Lower leg skin (tissue), 3 donors: ENCODE measurements around the gene AGMO.

Source experiments
- POLR2A ChIP-seq, 2 donors: fragments of 450-650 bp; IDR thresholded peaks; one replicate each; pipeline ENCODE4 v1.6.1; 2016 to 2017; ENCODE audit warnings: antibody characterized with exemption in 2 of 2, mild to moderate bottlenecking in 1 of 2, moderate library complexity in 1 of 2
- TF ChIP-seq, protein P1 (sequence below), 3 donors: fragments of 450-650 bp; IDR thresholded peaks; one replicate each; pipeline ENCODE4 v1.5.1; 2016; ENCODE audit warnings: antibody characterized with exemption in 3 of 3, mild to moderate bottlenecking in 3 of 3, moderate library complexity in 2 of 3

DNA sequence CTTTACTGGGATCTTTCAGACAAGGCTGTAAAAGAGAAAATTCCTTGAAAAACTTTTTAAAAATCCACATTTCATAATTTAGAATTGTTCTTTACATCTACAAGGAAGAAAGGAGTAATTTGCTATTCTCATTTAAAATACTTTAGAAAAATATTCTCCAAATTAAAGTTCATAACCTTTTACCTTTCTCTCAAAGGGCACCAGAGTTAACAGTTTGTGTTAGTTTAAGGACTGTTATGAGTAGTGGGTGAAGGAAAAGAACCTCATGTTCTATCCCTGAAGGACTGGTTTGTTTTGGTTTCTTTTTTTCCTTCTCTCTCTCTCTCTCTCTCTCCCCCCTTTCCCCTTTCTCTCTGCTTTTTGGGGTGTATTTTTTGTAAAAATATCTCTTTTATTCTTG is 4.1 kb downstream of the AGMO start:
- TF ChIP-seq, protein P1, sequence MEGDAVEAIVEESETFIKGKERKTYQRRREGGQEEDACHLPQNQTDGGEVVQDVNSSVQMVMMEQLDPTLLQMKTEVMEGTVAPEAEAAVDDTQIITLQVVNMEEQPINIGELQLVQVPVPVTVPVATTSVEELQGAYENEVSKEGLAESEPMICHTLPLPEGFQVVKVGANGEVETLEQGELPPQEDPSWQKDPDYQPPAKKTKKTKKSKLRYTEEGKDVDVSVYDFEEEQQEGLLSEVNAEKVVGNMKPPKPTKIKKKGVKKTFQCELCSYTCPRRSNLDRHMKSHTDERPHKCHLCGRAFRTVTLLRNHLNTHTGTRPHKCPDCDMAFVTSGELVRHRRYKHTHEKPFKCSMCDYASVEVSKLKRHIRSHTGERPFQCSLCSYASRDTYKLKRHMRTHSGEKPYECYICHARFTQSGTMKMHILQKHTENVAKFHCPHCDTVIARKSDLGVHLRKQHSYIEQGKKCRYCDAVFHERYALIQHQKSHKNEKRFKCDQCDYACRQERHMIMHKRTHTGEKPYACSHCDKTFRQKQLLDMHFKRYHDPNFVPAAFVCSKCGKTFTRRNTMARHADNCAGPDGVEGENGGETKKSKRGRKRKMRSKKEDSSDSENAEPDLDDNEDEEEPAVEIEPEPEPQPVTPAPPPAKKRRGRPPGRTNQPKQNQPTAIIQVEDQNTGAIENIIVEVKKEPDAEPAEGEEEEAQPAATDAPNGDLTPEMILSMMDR (IDR thresholded peaks at IDR 0.05), result no peak
- TF ChIP-seq POLR2A (IDR thresholded peaks at IDR 0.05), result no peak
